HG03045 (cell line): ENCODE measurements around the gene MACROD2.

Experiments
- ATAC-seq: cut with Tn5 transposase; IDR thresholded peaks from one replicate; pipeline ENCODE4 v1.9.1; 2021; ENCODE audit warnings: mild to moderate bottlenecking, moderate library complexity; ENCODE audit not compliant: unreplicated experiment

The MACROD2 gene

DNA sequence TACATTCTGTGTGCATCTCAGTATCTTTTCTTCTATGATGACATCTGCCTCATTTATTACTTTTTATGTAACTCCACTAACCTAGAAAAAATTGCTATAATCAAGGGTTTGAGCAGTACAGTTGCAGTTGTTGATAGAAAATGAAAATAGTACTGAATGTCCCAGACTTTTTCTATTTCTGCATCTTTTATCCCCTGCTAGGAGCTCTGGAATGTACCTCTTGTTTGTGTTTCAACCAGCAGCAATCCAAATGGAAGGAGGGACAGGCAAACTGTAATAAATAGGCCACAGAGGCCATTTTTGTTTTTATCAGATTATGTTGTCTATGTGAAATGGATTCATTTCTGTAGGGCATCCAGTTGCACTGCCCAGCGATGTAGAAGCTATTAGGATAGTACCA, 2041.0 kb downstream of the MACROD2 start:
- ATAC-seq: no peak

DNA sequence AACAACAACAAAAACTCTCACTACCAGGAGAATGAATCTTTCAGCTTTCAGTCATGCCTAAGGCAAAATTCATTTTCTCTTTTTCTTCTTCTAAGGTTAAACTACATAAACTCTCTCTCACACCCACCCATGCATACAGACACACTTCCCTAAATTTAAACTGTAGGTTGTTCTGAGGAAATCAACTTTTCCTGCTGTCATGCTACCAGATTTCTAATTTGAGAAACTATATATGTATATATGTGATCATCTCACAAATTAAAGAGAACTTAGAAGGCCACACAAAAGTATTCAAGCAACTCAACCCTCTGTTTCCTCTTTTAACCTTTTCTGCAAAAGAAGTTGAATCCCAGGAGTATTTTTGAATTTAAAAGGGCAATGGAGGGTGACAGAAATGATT, 2045.4 kb downstream of the MACROD2 start:
- no peak for ATAC-seq

- no peak for ATAC-seq
Measured at GRCh38 chr20:16042731-16043130, 2047.4 kb downstream of the MACROD2 start.

- ATAC-seq: no peak
Measured at GRCh38 chr20:16043931-16044330, 2048.6 kb downstream of the MACROD2 start.

GRCh38 chr20:16048876-16049275, 2053.6 kb downstream of the MACROD2 start:
- no peak for ATAC-seq

DNA sequence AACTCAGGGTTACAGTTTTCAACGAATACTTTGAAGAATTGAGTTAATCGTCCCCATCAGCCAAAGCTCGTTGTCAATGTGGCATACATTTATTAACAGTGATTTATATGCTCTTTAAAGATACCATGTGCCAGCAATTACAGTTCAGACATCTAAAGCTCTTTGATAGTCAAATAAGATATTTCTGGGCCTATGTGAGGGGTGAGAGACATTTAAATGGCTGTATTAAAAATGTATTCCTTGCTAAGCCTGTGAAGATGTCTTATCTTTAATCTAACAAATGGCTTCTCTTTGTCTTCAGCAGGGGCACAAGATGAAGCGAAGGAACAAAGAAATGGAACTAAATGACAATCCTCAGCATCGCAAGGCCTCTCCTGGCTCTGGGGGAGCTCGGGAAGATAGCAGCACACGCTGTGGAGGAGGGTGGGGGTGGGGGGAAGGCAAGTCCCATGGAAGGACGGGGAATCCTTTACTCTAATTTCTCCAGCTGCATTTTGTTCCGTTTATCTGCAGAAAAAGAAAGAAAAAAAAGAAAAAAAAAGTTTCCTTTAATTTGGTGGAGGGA, 2054.3 kb downstream of the MACROD2 start:
- ATAC-seq: no peak

- no peak for ATAC-seq
Measured at GRCh38 chr20:16050366-16050765, 2055.1 kb downstream of the MACROD2 start.

DNA sequence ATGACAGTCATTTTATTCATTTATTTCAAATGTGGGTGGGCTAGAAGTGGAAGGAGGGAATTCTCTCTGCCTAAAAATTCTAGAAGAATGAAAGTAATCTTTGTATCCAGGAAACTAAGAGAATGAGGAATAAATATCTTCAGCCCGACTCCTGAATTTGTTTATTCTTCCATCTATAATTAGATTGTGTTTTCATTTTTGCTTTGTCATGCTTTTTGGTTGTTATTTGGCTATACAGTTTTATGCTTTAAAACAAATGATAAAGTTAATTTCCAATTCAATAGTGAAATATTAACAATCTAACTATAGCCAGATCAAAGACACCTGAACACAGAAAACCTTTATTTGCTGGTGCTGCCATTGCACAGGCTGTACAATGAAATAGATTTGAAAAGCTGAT, 2056.7 kb downstream of the MACROD2 start:
- ATAC-seq: no peak

GRCh38 chr20:16052456-16052855, 2057.1 kb downstream of the MACROD2 start:
- ATAC-seq: no peak

- ATAC-seq: no peak
Measured at GRCh38 chr20:16054985-16055384, 2059.7 kb downstream of the MACROD2 start.

- ATAC-seq: no peak
Measured at GRCh38 chr20:16057651-16058050, 2062.3 kb downstream of the MACROD2 start.

- ATAC-seq: no peak
Measured at GRCh38 chr20:16058268-16058667, 2063.0 kb downstream of the MACROD2 start.

DNA sequence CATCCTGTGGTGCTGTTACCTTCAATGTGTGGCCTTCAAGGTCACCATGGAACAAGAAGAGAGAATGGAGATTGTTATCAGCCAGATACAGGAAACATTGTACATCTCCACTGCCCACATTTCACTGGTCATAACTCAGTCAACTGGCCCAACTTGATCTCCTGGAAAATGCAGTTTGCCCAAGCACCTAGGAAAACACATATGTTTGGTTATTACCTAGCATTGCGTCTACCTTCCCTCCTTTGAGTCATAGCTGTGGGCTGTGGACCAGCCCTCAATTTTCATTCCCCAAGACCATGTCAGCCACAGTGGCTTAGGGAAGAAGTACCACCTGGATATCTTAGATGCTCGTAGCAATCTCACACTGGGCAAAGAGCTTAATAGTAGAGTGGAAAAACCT, 2064.5 kb downstream of the MACROD2 start:
- ATAC-seq: no peak

DNA sequence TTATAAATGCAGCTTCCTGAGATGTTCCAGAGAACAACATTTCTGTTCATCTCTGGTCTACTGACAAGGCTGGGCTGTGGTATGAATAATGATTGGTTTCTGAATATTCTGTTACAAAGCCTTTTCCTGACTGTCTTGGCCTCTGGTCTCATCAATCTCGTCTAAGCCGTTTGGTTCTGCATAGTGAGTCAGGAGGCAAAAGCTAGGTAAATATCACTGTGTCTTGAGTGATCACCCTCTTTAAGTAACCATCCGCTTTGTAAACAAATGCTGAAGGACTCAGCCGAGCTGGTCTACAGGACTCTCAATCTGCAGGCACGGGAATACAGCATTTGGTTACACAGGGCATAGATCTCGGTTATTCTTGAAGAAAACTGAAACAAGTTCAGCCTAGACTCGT, 2066.0 kb downstream of the MACROD2 start:
- no peak for ATAC-seq

- ATAC-seq: no peak
Measured at GRCh38 chr20:16062661-16063581, 2067.6 kb downstream of the MACROD2 start.

DNA sequence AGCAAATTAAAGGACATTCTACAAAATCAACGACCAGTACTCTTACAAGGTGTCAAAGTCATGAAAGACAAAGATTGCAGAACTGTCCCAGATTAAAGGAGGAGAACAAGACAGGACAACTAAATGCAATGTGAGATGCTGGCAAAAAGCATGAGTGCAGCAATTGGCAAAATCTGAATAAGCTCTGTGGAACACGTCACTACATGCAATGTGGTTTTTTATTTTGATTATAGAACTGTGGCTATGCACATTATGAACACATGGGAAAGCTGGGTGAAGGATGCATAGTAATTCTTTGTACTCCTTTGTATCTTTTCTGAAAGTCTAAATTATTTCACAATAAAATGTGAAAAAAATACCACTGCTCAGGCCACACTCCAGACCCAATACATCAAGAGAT, 2068.6 kb downstream of the MACROD2 start:
- ATAC-seq: no peak

- no peak for ATAC-seq
Measured at GRCh38 chr20:16064989-16065707, 2069.8 kb downstream of the MACROD2 start.

DNA sequence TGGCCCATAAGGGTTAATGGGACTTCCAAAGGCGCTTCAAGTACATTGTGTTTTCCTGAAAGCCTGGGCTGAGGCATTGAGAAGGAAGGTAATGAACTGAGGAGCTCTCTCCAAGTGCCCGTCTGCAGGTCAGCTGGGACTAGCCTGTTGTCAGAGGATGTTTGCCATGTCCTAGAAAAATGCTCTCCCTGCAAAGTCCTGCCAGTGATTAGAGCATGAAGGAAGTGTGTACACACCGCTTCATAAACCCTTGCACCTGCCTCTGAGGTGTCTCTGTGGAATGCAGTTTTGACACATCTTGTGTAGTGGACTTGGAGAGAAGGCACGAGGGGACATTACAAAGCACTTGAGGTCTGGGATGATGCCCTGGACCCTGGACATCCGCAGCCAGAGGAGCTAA, 2071.3 kb downstream of the MACROD2 start:
- ATAC-seq: no peak

DNA sequence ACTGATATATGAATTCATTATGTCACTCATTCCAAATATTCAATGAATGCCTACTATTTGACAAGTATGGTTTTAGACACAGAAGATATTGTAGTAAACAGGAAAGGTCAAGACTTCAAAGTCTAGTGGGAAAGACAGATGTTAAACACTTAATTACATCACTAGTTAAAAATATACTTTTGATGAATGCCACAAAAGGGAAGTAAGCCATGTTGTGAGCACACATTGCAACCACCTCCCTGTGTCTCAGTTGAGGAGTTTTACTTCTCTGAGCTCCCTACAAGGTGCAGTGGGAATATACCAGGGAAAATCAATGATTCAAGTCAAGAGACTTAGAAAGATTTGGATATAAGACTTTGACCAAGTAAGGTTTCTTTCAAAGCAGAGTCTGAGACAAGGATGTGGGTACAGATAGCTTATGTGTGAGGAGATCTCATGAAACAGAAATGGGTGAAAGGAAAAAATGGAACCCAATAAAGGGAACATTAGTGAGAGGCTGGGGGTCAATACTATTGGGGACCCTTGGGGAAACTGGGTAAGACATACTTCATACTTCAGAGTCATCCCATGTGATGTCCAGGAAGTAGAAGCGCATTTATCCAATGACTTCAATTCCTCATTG, 2074.2 kb downstream of the MACROD2 start:
- ATAC-seq: peak; percentile 76

DNA sequence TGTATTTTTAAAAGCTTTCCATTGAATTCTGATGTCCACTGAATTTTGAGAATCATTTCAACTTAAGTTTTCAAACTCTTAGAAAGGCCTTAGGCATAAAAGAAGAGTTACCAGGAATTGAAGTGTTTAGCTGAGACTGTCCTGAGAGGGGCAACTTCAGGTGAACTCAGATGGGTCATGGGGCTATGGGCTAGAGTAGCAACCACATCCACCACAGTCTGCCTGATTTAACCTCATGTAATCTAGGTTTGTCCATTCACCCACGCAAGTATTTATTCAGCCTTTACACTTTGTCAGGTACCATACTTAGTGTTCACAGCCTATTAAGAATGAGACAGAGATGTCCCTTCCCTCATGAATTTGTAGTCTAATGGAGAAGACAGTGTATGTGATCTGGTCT, 2076.9 kb downstream of the MACROD2 start:
- no peak for ATAC-seq

DNA sequence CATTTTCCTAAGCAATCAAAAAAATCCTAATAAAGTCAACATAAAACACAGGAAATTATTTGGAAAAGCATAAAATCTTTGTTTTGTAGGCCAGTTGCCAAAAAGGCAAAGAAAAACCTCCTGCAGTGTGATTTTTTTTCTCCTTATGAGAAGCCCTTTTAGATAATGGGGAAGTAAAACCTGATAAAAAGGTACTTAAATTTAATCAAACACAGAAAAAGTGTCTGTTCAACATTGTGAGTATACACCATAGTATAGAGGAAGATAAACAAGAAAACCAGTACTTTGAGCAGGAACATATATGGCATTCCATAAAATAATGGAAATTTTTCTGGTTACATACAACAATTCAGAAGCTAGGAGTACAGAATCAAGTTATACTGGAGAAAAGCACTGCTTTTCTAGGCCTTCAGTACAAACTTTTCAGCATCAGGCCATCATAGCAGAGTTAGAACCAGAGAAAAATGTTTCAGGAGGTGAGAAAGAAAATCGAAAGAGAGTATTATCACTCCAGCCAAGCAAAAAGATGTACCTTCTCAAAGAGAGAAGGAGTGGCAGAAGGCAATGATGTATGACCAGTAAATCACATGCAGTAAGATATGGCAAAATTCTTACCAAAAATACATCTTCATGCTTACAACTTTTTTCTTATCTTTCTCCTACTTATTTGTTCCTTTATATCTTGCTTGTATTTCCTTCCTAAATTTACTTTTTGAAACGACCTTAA, 2083.0 kb downstream of the MACROD2 start:
- no peak for ATAC-seq
